Duodenal mucosa (tissue), 2 donors: ENCODE measurements around the gene KIAA0232.

Source experiments
- H3K27ac ChIP-seq: one replicate; pipeline ENCODE4 v1.7.0; 2013; ENCODE audit warnings: low read depth, low read length
- H3K27me3 ChIP-seq, 2 donors: one replicate each; pipeline ENCODE4 v1.7.0; 2013; ENCODE audit warnings: low read length in 2 of 2, control low read depth in 1 of 2; ENCODE audit not compliant: insufficient read depth in 2 of 2, control insufficient read depth in 1 of 2
- H3K36me3 ChIP-seq, 2 donors: one replicate each; pipeline ENCODE4 v1.7.0; 2013; ENCODE audit warnings: low read length in 2 of 2, control low read depth in 1 of 2; ENCODE audit not compliant: insufficient read depth in 2 of 2, control insufficient read depth in 1 of 2
- H3K4me1 ChIP-seq, 2 donors: one replicate each; pipeline ENCODE4 v1.7.0; 2013; ENCODE audit warnings: low read length in 2 of 2, control low read depth in 1 of 2; ENCODE audit not compliant: insufficient read depth in 2 of 2, control insufficient read depth in 1 of 2
- H3K4me3 ChIP-seq, 2 donors: one replicate each; pipeline ENCODE4 v1.7.0; 2013; ENCODE audit warnings: low read length in 2 of 2, low read depth in 1 of 2
- H3K9ac ChIP-seq, 2 donors: one replicate each; pipeline ENCODE4 v1.7.0; 2013; ENCODE audit warnings: low read length in 2 of 2, low read depth in 1 of 2
- H3K9me3 ChIP-seq, 2 donors: one replicate each; pipeline ENCODE4 v1.7.0; 2013; ENCODE audit warnings: low read length in 2 of 2, control low read depth in 1 of 2; ENCODE audit not compliant: control insufficient read depth in 1 of 2

The KIAA0232 gene

DNA sequence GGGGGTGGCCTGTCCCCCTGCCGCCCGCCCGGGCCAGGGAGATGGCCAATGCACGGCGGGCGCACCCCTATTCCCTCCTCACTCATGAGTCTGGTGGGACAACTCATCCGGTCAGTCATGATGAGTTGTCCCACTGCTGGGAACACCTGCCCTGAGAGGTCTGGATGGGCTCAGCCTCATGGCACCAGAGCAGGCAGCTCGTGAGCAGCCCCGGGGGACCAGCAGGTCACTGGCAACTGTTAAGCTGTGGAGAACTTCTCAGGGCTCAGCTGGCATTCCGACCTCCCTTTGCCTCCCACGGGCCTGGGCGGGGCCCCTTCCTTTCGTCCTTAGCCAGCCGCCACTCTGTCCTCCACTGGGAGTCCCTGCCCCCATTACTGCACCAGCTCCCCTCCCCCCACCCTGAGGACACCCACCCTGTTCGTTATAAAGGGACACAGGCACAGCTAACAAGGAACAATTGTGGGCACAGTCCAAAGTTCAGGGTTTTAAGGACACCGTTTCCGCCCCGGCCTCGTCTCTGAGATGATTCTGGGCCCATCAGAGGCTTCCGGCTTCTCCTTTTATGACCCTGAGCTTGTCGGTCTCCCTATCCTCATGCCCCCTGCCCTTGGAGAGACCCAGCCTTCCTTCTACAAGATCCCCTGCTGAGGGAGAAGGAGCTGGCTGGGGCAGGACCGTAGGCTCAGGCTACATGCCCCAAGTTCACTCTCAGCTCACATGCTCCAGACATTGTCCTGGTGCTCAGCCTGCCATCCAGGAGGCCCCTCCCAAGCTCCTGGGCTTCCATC lies 14.6 kb upstream of the KIAA0232 start:
- Histone ChIP-seq H3K9ac (peak overlapping the region; percentile 38 to 42), H3K27ac (no peak overlapping the region), H3K9me3 (no peaks in the 10 kb centered on the region), H3K27me3 (no peaks in the 10 kb centered on the region), H3K4me1 (peaks cover 55 to 63% of the 10 kb centered on the region in 2 donors), H3K4me3 (no peak overlapping the region), H3K36me3 (no peaks in the 10 kb centered on the region)

DNA sequence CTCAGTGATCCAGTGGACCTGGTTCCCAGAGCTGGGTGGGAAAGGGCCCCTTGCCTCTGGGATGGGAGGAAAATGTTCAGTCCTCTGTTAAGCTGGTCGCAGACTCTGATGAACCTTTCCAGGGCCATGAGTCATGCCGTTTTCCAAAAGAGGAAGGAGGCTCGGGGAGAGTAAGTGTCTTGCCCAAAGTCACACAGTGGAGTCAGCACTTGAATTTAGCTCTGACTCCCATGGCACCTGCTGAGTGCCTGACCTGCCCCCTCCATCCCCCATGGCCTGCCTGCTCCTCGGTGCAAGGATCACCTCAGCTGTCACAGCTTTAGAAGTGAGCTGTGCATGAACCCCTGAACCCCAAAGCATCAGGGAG lies 14.0 kb upstream of the KIAA0232 start:
- H3K36me3 ChIP-seq: no peaks in the 10 kb centered on the region
- H3K27ac ChIP-seq: no peak overlapping the region
- no peak overlapping the region for H3K4me3 ChIP-seq
- H3K4me1 ChIP-seq: peaks cover 61 to 65% of the 10 kb centered on the region in 2 donors
- peak overlapping the region; percentile 38 to 42 for H3K9ac ChIP-seq
- no peaks in the 10 kb centered on the region for H3K9me3 ChIP-seq
- H3K27me3 ChIP-seq: no peaks in the 10 kb centered on the region

DNA sequence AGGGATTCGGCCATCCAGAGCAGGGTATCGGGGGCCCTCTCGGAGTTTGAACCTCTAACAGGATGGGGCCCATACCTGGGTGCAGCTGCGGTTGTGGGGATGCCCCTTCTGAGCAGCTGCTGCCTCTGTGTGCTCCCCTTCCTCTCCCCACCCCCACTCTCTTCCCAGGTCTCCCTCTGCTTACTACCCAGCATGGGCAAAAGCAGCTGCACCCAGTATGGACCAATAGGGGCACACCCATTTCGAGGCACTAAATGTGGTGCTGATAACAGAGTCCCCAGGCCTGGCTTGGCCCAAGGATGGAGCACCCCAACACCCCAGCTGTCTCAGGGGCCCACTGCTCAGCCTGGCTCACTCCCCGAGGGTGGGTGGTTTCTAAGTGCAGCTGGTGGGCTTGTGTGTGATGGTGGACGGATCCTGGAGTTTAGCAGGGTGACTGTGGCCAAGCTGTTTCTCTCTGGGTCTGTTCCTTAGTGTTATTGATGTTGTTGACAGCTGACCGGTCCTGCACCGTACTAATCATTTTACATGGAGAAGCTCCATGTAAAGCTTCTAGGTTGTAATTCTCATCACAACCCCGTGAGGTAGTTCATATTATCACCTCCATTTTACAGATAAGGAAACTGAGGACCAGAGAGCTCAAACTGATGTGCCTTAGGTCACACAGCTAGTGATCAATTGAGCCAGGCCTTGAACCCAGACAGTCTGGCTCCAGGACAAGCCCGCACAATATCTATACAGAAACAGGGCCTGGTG lies 13.1 kb upstream of the KIAA0232 start:
- Histone ChIP-seq H3K27ac (no peak overlapping the region), H3K27me3 (no peaks in the 10 kb centered on the region), H3K9ac (peak overlapping the region in 1 of 2 donors; percentile 35), H3K4me1 (peaks cover 64 to 72% of the 10 kb centered on the region in 2 donors), H3K4me3 (no peak overlapping the region), H3K9me3 (no peaks in the 10 kb centered on the region), H3K36me3 (no peaks in the 10 kb centered on the region)

DNA sequence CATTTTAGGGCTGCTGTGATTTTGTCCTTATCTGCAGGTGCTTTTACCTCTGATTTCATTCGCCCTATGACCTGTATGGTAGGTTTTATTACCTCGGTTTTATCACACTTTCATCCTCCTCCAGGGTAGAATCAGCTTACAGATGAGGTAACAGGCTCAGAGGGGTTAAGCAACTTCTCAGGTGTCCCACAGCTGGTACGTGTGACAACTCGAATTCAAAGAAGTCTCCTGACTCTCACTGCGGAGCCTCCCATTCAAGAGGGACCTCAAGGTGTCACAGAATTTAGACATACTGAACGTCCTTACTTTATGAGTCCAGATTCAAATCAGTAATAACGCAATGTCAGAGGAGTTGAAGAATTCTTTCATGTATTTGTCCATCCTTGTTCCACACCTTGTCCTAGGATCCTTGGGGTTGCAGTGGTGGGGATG lies 12.5 kb upstream of the KIAA0232 start:
- peaks cover 64 to 72% of the 10 kb centered on the region in 2 donors for H3K4me1 ChIP-seq
- H3K27me3 ChIP-seq: no peaks in the 10 kb centered on the region
- no peak overlapping the region for H3K27ac ChIP-seq
- no peak overlapping the region for H3K4me3 ChIP-seq
- peak overlapping the region in 1 of 2 donors; percentile 35 for H3K9ac ChIP-seq
- H3K36me3 ChIP-seq: no peaks in the 10 kb centered on the region
- no peaks in the 10 kb centered on the region for H3K9me3 ChIP-seq

DNA sequence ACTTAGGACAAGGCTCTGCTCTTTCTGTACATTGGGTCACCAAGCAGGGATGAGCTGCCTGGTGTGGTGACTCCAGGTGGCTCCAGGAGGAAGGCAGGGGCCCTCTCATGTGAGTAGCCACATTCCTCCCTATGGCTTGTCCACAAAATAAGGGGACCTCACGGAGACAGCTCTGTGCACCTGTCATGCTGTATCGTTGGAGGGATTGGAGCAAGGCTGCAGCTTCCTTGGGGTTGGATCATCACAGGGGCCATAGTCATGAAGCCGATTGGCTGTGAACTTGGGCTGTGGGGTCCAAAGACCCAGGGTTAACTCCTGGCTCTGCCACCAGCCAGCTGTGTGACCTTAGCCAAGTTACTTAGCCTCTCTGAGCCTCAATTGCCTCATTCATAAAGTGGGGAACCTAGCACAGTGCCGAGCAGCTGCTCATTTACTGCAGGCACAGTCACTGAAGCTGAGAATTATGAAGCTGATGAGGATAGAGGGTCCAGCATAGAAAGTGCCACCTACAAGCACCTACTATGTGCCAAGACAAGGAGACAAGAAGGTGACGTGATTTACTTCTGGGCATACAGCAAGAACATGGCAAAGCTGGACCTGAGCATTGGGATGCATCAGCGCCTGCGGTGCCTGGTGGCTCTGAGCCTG lies 11.8 kb upstream of the KIAA0232 start:
- no peaks in the 10 kb centered on the region for H3K9me3 ChIP-seq
- H3K9ac ChIP-seq: peak overlapping the region in 1 of 2 donors; percentile 25
- peaks cover 64 to 72% of the 10 kb centered on the region in 2 donors for H3K4me1 ChIP-seq

DNA sequence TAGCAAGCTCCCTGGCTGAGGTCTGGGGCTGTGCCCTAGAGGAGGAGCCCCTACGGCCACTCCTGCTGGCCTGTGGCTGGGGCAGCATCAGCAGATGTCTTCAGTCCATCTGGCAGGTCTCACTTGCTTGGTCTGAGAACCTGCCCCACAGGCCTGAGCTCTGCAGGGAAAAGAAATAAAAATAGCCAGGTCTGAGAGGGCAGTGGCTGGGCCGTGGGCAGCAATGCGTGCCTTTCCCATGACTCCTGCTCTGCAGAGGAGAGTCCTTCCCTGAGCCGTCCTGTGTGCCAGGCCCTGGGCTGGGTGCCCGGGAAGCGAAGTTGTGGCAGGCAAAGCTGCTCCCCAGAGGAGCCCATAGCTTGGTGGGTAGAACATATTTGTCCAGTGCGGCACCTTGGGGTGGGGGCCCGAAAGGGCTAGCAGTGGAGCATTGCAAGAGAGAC lies 11.3 kb upstream of the KIAA0232 start:
- Histone ChIP-seq H3K4me3 (no peak overlapping the region), H3K36me3 (no peaks in the 10 kb centered on the region), H3K9ac (peak overlapping the region in 1 of 2 donors; percentile 25), H3K27ac (no peak overlapping the region), H3K9me3 (no peaks in the 10 kb centered on the region), H3K4me1 (peaks cover 60 to 67% of the 10 kb centered on the region in 2 donors), H3K27me3 (no peaks in the 10 kb centered on the region)

More for the DNA sequence above, 11.8 kb upstream of the KIAA0232 start:
- Histone ChIP-seq H3K4me3 (no peak overlapping the region), H3K27me3 (no peaks in the 10 kb centered on the region), H3K27ac (no peak overlapping the region), H3K36me3 (no peaks in the 10 kb centered on the region)

DNA sequence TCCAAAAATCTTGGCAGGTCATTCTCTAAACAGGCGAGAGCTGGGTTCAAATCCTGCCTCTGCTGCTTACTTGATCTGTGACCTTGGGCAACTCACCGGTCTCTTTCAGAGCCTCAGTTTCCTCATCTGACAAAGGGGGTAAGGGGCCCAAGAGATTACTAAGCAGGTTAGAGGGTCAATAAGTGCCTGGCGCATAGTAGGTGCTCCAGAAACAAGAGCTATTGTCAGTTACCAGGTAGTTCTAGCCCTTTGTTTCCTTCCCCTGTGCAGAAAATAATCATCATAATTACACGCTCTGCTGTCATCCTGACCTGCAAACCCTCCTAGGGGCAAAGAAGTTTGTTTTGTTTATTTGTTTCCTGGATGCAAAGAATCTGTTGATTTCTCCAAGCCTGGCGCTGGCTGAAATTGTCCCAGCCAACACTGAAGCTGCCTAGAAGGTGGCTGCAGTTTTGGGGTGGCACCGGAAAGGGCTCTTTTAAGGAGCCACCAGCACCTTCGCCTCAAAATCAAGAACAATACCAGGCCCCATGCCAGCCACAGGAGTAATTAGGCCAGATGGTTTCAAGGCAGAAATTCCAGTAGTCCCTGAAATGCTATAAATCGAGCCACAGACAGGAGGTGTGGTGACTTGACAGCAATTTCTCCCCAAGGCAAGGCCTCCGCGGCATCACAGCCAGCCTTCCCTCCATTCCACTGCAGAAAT lies 10.2 kb upstream of the KIAA0232 start:
- H3K9me3 ChIP-seq: no peaks in the 10 kb centered on the region
- no peak overlapping the region for H3K27ac ChIP-seq
- H3K4me1 ChIP-seq: peaks cover 54 to 60% of the 10 kb centered on the region in 2 donors
- no peaks in the 10 kb centered on the region for H3K36me3 ChIP-seq
- no peaks in the 10 kb centered on the region for H3K27me3 ChIP-seq
- no peak overlapping the region for H3K4me3 ChIP-seq
- peak overlapping the region in 1 of 2 donors; percentile 3 for H3K9ac ChIP-seq

DNA sequence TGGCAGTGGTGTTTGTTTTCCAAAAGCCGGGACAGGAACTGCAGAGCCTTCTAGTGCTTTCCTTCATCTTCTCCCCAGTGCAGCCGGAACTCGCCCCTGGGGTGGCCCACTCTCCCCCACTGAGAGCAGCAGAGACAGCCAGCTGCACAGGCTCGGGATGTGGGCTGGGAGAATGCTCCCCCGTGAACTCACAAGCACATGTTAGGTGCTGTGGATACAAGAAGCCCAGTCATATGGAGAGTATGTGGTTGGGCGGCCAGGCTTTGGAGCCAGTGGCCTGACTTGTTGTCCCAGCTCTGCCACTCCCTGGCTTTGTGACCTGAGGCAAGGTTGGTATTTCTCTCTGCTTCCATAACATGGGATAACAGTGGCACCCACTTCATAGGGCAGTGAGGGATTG lies 9.4 kb upstream of the KIAA0232 start:
- Histone ChIP-seq H3K36me3 (no peaks in the 10 kb centered on the region), H3K9me3 (no peaks in the 10 kb centered on the region), H3K27me3 (no peaks in the 10 kb centered on the region), H3K9ac (peak overlapping the region in 1 of 2 donors; percentile 3), H3K4me3 (no peak overlapping the region), H3K27ac (no peak overlapping the region), H3K4me1 (peaks cover 46 to 55% of the 10 kb centered on the region in 2 donors)

DNA sequence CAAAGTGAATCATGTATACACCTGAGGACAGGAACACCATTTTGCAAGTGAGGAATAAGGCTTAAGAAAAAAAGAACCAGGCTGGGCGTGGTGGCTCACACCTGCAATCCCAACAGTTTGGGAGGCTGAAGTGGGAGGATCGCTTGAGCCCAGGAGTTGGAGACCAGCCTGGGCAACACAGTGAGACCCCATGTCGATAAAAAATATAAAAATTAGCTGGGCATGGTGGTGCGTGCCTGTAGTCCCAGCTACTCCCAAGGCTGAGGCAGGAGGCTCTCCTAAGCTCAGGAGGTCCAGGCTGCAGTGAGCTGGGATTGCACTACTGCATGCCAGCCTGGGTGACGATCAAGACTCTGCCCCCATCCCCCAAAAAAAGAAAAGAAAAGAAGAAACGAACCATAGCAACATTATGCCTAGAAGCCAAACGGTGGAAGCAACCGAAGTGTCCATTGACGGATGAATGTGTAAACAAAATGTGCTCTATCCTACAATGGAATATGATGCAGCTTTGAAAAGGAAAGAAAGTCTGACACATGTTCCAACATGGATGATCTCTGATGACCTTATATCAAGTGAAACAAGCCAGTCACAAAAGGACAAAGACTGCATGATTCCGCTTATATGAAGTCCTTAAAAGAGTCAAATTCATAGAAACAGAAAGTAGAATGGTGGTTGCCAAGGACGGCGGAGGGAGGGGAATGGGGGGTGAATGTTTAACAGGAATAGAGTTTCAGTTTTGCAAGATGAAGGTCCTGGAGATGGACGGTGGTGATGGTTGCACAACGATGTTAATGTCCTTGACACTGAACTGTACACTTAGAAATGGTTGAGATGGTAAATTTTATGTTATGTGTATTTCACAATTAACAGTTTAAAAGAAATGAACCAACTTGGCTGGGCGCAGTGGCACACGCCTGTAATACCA lies 8.6 kb upstream of the KIAA0232 start:
- H3K4me1 ChIP-seq: peaks cover 39 to 47% of the 10 kb centered on the region in 2 donors
- no peaks in the 10 kb centered on the region for H3K36me3 ChIP-seq
- no peaks in the 10 kb centered on the region for H3K27me3 ChIP-seq
- no peak overlapping the region for H3K27ac ChIP-seq
- H3K9me3 ChIP-seq: no peaks in the 10 kb centered on the region
- no peak overlapping the region for H3K9ac ChIP-seq
- H3K4me3 ChIP-seq: no peak overlapping the region
